ENCODE data around the gene TNRC6B. TPM values are rescaled to one million over a fixed set of nuclear protein-coding genes. Genes with fewer than 3 reads are reported as not detected.

TNRC6B gene
- total RNA-seq, 2 donors from 2014 or later, result 128 to 140 TPM

- H3K9me3 ChIP-seq (ENCODE audit: control insufficient read depth, low read length, poor library complexity, severe bottlenecking), result no peaks in the 10 kb centered on the region
- DNase-seq (no peak), ATAC-seq (no peak)
- Mint-ChIP-seq H3K27ac (peak overlapping the region; percentile 71), H3K36me3 (ENCODE audit: low read depth) (peaks cover 2% of the 10 kb centered on the region), H3K4me1 (peaks cover 60% of the 10 kb centered on the region), H3K4me3 (peak overlapping the region; percentile 15), H3K27me3 (no peaks in the 10 kb centered on the region)
Measured at GRCh38 chr22:40244586-40244985, 66.9 kb downstream of the TNRC6B start.

GRCh38 chr22:40247976-40248375 lies 70.3 kb downstream of the TNRC6B start:
- DNase-seq (peak in 2 of 3 donors; percentile 39 to 50), ATAC-seq (peak; percentile 95)
- peak overlapping the region; percentile 67 for H3K4me3 Mint-ChIP-seq
- peaks cover 4% of the 10 kb centered on the region for H3K36me3 Mint-ChIP-seq (ENCODE audit: low read depth)
- peaks cover 53% of the 10 kb centered on the region for H3K4me1 Mint-ChIP-seq
- no peaks in the 10 kb centered on the region for H3K9me3 ChIP-seq (ENCODE audit: control insufficient read depth, low read length, poor library complexity, severe bottlenecking)
- no peaks in the 10 kb centered on the region for H3K27me3 Mint-ChIP-seq
- peak overlapping the region; percentile 91 for H3K27ac Mint-ChIP-seq

GRCh38 chr22:40249286-40249685 lies 71.6 kb downstream of the TNRC6B start:
- ATAC-seq (no peak), DNase-seq (no peak)
- H3K36me3 Mint-ChIP-seq (ENCODE audit: low read depth), result peaks cover 4% of the 10 kb centered on the region
- no peaks in the 10 kb centered on the region for H3K27me3 Mint-ChIP-seq
- H3K4me1 Mint-ChIP-seq, result peaks cover 55% of the 10 kb centered on the region
- peak overlapping the region; percentile 62 for H3K27ac Mint-ChIP-seq
- H3K9me3 ChIP-seq (ENCODE audit: control insufficient read depth, low read length, poor library complexity, severe bottlenecking), result no peaks in the 10 kb centered on the region
- H3K4me3 Mint-ChIP-seq, result peak overlapping the region; percentile 9

GRCh38 chr22:40250608-40251007 lies 72.9 kb downstream of the TNRC6B start:
- H3K27ac Mint-ChIP-seq, result peak overlapping the region; percentile 41
- peaks cover 4% of the 10 kb centered on the region for H3K36me3 Mint-ChIP-seq (ENCODE audit: low read depth)
- H3K4me3 Mint-ChIP-seq, result peak overlapping the region; percentile 33
- H3K4me1 Mint-ChIP-seq, result peaks cover 54% of the 10 kb centered on the region
- no peak for ATAC-seq
- DNase-seq, result no peak
- H3K27me3 Mint-ChIP-seq, result no peaks in the 10 kb centered on the region
- H3K9me3 ChIP-seq (ENCODE audit: control insufficient read depth, low read length, poor library complexity, severe bottlenecking), result no peaks in the 10 kb centered on the region

GRCh38 chr22:40251106-40251505 lies 73.4 kb downstream of the TNRC6B start:
- DNase-seq, result no peak
- ATAC-seq, result no peak
- peak overlapping the region; percentile 33 for H3K4me3 Mint-ChIP-seq
- peak overlapping the region; percentile 41 for H3K27ac Mint-ChIP-seq
- H3K36me3 Mint-ChIP-seq (ENCODE audit: low read depth), result peaks cover 4% of the 10 kb centered on the region
- H3K27me3 Mint-ChIP-seq, result no peaks in the 10 kb centered on the region
- no peaks in the 10 kb centered on the region for H3K9me3 ChIP-seq (ENCODE audit: control insufficient read depth, low read length, poor library complexity, severe bottlenecking)
- H3K4me1 Mint-ChIP-seq, result peaks cover 56% of the 10 kb centered on the region

GRCh38 chr22:40252146-40252545 lies 74.4 kb downstream of the TNRC6B start:
- H3K27ac Mint-ChIP-seq, result peak overlapping the region; percentile 41
- no peaks in the 10 kb centered on the region for H3K27me3 Mint-ChIP-seq
- H3K9me3 ChIP-seq (ENCODE audit: control insufficient read depth, low read length, poor library complexity, severe bottlenecking), result no peaks in the 10 kb centered on the region
- H3K4me1 Mint-ChIP-seq, result peaks cover 60% of the 10 kb centered on the region
- H3K4me3 Mint-ChIP-seq, result no peak overlapping the region
- H3K36me3 Mint-ChIP-seq (ENCODE audit: low read depth), result peaks cover 7% of the 10 kb centered on the region
- DNase-seq, result no peak
- ATAC-seq, result no peak

GRCh38 chr22:40256516-40256915 lies 78.8 kb downstream of the TNRC6B start:
- H3K27ac Mint-ChIP-seq, result peak overlapping the region; percentile 41
- H3K36me3 Mint-ChIP-seq (ENCODE audit: low read depth), result peaks cover 7% of the 10 kb centered on the region
- H3K4me1 Mint-ChIP-seq, result peaks cover 63% of the 10 kb centered on the region

GRCh38 chr22:40258017-40258416 lies 80.3 kb downstream of the TNRC6B start:
- H3K9me3 ChIP-seq (ENCODE audit: control insufficient read depth, low read length, poor library complexity, severe bottlenecking), result no peaks in the 10 kb centered on the region
- Mint-ChIP-seq H3K4me3 (peak overlapping the region; percentile 86), H3K4me1 (peaks cover 58% of the 10 kb centered on the region), H3K36me3 (ENCODE audit: low read depth) (peaks cover 7% of the 10 kb centered on the region), H3K27ac (peak overlapping the region; percentile 41), H3K27me3 (no peaks in the 10 kb centered on the region)
- ATAC-seq (peak; percentile 47), DNase-seq (no peak)

More at GRCh38 chr22:40256516-40256915, 78.8 kb downstream of the TNRC6B start:
- Mint-ChIP-seq H3K27me3 (no peaks in the 10 kb centered on the region), H3K4me3 (peak overlapping the region; percentile 43)
- DNase-seq (no peak), ATAC-seq (no peak)
- H3K9me3 ChIP-seq (ENCODE audit: control insufficient read depth, low read length, poor library complexity, severe bottlenecking), result no peaks in the 10 kb centered on the region

GRCh38 chr22:40258501-40258915 lies 80.8 kb downstream of the TNRC6B start:
- H3K4me3 Mint-ChIP-seq, result peak overlapping the region; percentile 86
- H3K27ac Mint-ChIP-seq, result peak overlapping the region; percentile 41
- DNase-seq (no peak), ATAC-seq (peak; percentile 91)
- no peaks in the 10 kb centered on the region for H3K9me3 ChIP-seq (ENCODE audit: control insufficient read depth, low read length, poor library complexity, severe bottlenecking)
- H3K36me3 Mint-ChIP-seq (ENCODE audit: low read depth), result peaks cover 7% of the 10 kb centered on the region
- no peaks in the 10 kb centered on the region for H3K27me3 Mint-ChIP-seq
- H3K4me1 Mint-ChIP-seq, result peaks cover 58% of the 10 kb centered on the region

- H3K9me3 ChIP-seq (ENCODE audit: control insufficient read depth, low read length, poor library complexity, severe bottlenecking), result no peaks in the 10 kb centered on the region
- Mint-ChIP-seq H3K4me3 (peak overlapping the region; percentile 43), H3K36me3 (ENCODE audit: low read depth) (peaks cover 15% of the 10 kb centered on the region), H3K27ac (no peak overlapping the region), H3K4me1 (peaks cover 66% of the 10 kb centered on the region), H3K27me3 (no peaks in the 10 kb centered on the region)
- DNase-seq (no peak), ATAC-seq (no peak)
Measured at GRCh38 chr22:40261783-40262182, 84.1 kb downstream of the TNRC6B start.

- Mint-ChIP-seq H3K27ac (peak overlapping the region; percentile 53), H3K4me3 (no peak overlapping the region), H3K4me1 (peaks cover 51% of the 10 kb centered on the region), H3K36me3 (ENCODE audit: low read depth) (peaks cover 15% of the 10 kb centered on the region), H3K27me3 (no peaks in the 10 kb centered on the region)
- DNase-seq, result no peak
- peak; percentile 58 for ATAC-seq
- H3K9me3 ChIP-seq (ENCODE audit: control insufficient read depth, low read length, poor library complexity, severe bottlenecking), result no peaks in the 10 kb centered on the region
Measured at GRCh38 chr22:40263191-40263590, 85.5 kb downstream of the TNRC6B start.

GRCh38 chr22:40265783-40266182 lies 88.1 kb downstream of the TNRC6B start:
- H3K36me3 Mint-ChIP-seq (ENCODE audit: low read depth), result peaks cover 15% of the 10 kb centered on the region
- peak overlapping the region; percentile 43 for H3K4me3 Mint-ChIP-seq
- no peaks in the 10 kb centered on the region for H3K9me3 ChIP-seq (ENCODE audit: control insufficient read depth, low read length, poor library complexity, severe bottlenecking)
- H3K27me3 Mint-ChIP-seq, result no peaks in the 10 kb centered on the region
- peak overlapping the region; percentile 37 for H3K27ac Mint-ChIP-seq
- ATAC-seq (no peak), DNase-seq (no peak)
- peaks cover 35% of the 10 kb centered on the region for H3K4me1 Mint-ChIP-seq

GRCh38 chr22:40270031-40270430 lies 92.3 kb downstream of the TNRC6B start:
- DNase-seq, result no peak
- peak overlapping the region; percentile 24 for H3K27ac Mint-ChIP-seq
- peaks cover 8% of the 10 kb centered on the region for H3K36me3 Mint-ChIP-seq (ENCODE audit: low read depth)
- no peak for ATAC-seq
- no peak overlapping the region for H3K4me3 Mint-ChIP-seq
- H3K27me3 Mint-ChIP-seq, result no peaks in the 10 kb centered on the region
- H3K4me1 Mint-ChIP-seq, result peaks cover 25% of the 10 kb centered on the region
- H3K9me3 ChIP-seq (ENCODE audit: control insufficient read depth, low read length, poor library complexity, severe bottlenecking), result no peaks in the 10 kb centered on the region

GRCh38 chr22:40270748-40271373 lies 93.1 kb downstream of the TNRC6B start:
- no peak for ATAC-seq
- Mint-ChIP-seq H3K4me3 (no peak overlapping the region), H3K27me3 (no peaks in the 10 kb centered on the region), H3K27ac (peak overlapping the region; percentile 24), H3K36me3 (ENCODE audit: low read depth) (peaks cover 4% of the 10 kb centered on the region), H3K4me1 (peaks cover 20% of the 10 kb centered on the region)
- no peaks in the 10 kb centered on the region for H3K9me3 ChIP-seq (ENCODE audit: control insufficient read depth, low read length, poor library complexity, severe bottlenecking)
- DNase-seq, result no peak
